ENCODE measurements around the gene DHDDS.

DNA sequence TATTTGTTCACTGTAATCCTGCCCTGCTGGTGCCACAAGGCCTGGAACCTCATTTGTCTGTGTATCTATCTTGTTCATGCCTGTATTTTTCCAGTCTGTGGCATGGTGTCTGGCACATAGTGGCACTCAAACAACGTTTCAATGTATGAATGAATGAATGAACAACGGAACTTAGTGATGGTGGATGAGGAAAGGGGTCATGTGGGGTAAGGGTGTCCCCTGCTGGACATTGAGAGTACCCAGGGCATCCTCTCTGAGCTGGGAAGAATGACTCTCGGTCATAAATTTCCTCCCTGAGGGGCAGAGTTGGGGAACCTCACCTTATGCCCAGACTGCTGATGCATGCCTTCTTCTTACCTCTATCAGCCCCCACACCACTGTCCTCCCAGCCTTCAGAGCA is 40.7 kb upstream of the DHDDS start:
- TF ChIP-seq, protein P1, sequence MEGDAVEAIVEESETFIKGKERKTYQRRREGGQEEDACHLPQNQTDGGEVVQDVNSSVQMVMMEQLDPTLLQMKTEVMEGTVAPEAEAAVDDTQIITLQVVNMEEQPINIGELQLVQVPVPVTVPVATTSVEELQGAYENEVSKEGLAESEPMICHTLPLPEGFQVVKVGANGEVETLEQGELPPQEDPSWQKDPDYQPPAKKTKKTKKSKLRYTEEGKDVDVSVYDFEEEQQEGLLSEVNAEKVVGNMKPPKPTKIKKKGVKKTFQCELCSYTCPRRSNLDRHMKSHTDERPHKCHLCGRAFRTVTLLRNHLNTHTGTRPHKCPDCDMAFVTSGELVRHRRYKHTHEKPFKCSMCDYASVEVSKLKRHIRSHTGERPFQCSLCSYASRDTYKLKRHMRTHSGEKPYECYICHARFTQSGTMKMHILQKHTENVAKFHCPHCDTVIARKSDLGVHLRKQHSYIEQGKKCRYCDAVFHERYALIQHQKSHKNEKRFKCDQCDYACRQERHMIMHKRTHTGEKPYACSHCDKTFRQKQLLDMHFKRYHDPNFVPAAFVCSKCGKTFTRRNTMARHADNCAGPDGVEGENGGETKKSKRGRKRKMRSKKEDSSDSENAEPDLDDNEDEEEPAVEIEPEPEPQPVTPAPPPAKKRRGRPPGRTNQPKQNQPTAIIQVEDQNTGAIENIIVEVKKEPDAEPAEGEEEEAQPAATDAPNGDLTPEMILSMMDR (CRISPR knock-in tag; IDR thresholded peaks at IDR 0.05) = peak; percentile 81
- TF ChIP-seq, protein P2, sequence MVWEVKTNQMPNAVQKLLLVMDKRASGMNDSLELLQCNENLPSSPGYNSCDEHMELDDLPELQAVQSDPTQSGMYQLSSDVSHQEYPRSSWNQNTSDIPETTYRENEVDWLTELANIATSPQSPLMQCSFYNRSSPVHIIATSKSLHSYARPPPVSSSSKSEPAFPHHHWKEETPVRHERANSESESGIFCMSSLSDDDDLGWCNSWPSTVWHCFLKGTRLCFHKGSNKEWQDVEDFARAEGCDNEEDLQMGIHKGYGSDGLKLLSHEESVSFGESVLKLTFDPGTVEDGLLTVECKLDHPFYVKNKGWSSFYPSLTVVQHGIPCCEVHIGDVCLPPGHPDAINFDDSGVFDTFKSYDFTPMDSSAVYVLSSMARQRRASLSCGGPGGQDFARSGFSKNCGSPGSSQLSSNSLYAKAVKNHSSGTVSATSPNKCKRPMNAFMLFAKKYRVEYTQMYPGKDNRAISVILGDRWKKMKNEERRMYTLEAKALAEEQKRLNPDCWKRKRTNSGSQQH (CRISPR knock-in tag; IDR thresholded peaks at IDR 0.05; ENCODE audit: low read depth) = no peak
- TF ChIP-seq SOX6 (IDR thresholded peaks at IDR 0.05) (no peak), SOX6 (CRISPR knock-in tag; IDR thresholded peaks at IDR 0.05) (no peak), ZBTB42 (CRISPR knock-in tag; IDR thresholded peaks at IDR 0.05) (no peak), ZNF850 (CRISPR knock-in tag; conservative IDR thresholded peaks at IDR 0.05) (no peak), POGZ (CRISPR knock-in tag; IDR thresholded peaks at IDR 0.05) (no peak), KLF16 (CRISPR knock-in tag; IDR thresholded peaks at IDR 0.05) (no peak), POLR2A (IDR thresholded peaks at IDR 0.05; ENCODE audit: insufficient read depth in 1 of 2, low read depth in 2 of 2, low read length in 2 of 2) (no peak)
- TF ChIP-seq, protein P3, sequence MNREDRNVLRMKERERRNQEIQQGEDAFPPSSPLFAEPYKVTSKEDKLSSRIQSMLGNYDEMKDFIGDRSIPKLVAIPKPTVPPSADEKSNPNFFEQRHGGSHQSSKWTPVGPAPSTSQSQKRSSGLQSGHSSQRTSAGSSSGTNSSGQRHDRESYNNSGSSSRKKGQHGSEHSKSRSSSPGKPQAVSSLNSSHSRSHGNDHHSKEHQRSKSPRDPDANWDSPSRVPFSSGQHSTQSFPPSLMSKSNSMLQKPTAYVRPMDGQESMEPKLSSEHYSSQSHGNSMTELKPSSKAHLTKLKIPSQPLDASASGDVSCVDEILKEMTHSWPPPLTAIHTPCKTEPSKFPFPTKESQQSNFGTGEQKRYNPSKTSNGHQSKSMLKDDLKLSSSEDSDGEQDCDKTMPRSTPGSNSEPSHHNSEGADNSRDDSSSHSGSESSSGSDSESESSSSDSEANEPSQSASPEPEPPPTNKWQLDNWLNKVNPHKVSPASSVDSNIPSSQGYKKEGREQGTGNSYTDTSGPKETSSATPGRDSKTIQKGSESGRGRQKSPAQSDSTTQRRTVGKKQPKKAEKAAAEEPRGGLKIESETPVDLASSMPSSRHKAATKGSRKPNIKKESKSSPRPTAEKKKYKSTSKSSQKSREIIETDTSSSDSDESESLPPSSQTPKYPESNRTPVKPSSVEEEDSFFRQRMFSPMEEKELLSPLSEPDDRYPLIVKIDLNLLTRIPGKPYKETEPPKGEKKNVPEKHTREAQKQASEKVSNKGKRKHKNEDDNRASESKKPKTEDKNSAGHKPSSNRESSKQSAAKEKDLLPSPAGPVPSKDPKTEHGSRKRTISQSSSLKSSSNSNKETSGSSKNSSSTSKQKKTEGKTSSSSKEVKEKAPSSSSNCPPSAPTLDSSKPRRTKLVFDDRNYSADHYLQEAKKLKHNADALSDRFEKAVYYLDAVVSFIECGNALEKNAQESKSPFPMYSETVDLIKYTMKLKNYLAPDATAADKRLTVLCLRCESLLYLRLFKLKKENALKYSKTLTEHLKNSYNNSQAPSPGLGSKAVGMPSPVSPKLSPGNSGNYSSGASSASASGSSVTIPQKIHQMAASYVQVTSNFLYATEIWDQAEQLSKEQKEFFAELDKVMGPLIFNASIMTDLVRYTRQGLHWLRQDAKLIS (CRISPR knock-in tag; IDR thresholded peaks at IDR 0.05) = no peak
- TF ChIP-seq, protein P4, sequence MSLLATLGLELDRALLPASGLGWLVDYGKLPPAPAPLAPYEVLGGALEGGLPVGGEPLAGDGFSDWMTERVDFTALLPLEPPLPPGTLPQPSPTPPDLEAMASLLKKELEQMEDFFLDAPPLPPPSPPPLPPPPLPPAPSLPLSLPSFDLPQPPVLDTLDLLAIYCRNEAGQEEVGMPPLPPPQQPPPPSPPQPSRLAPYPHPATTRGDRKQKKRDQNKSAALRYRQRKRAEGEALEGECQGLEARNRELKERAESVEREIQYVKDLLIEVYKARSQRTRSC (CRISPR knock-in tag; IDR thresholded peaks at IDR 0.05; ENCODE audit: low read depth) = no peak
